ENCODE measurements around the gene GNB1L. TPM values are rescaled to one million over a fixed set of nuclear protein-coding genes. Genes with fewer than 3 reads are reported as not detected.
A peak's percentile ranks its signal among the peaks of the same experiment; 100 is the strongest.

The GNB1L gene
- total and polyA plus RNA-seq, 9 of the 15 experiments (the other 6 are each of a cell fraction or from before 2014, with no cell fraction given), result 0.56 to 50.5 (median 10.2) TPM

- ATAC-seq (no peak), FAIRE-seq (no peak), DNase-seq (ENCODE audit: extremely low read depth in 1 of 4, low spot score in 3 of 4) (no peak)
- Histone ChIP-seq H2AFZ (ENCODE audit: low read depth, low read length) (no peak overlapping the region), H3K9me1 (ENCODE audit: control insufficient read depth, insufficient read depth, low read length) (no peaks in the 10 kb centered on the region), H4K20me1 (replicated peaks; ENCODE audit: control insufficient read depth, insufficient read depth, low read length) (peaks cover 41% of the 10 kb centered on the region), H3K9me3 (replicated peaks; ENCODE audit: control insufficient read depth, insufficient read depth, low read depth, low read length) (no peaks in the 10 kb centered on the region; the same call in 1 of the 2 replicates), H3K4me2 (ENCODE audit: insufficient read depth, low read length) (no peak overlapping the region), H3K27me3 (ENCODE audit: control insufficient read depth in 2 of 2, insufficient read depth in 2 of 2, low read length in 2 of 2) (peaks cover 29 to 67% of the 10 kb centered on the region in 2 experiments; a peak in 4 of 5 replicates), H3K4me3 (no peak overlapping the region), H3K79me2 (ENCODE audit: control insufficient read depth, insufficient read depth, low read length) (no peaks in the 10 kb centered on the region), H3K27ac (ENCODE audit: extremely low read depth, low read depth, low read length) (no peak overlapping the region), H3K36me3 (ENCODE audit: control insufficient read depth, insufficient read depth, low read length) (no peaks in the 10 kb centered on the region), H3K9ac (ENCODE audit: insufficient read depth in 1 of 2, low read depth in 2 of 2, low read length in 2 of 2) (no peak overlapping the region), H3K4me1 (replicated peaks in 1 of 2; ENCODE audit: control insufficient read depth in 2 of 2, insufficient read depth in 2 of 2, low read length in 2 of 2) (peaks cover 5 to 67% of the 10 kb centered on the region in 2 experiments)
- BruUV-seq (replicated peaks), result no TSS peak
- ChIA-PET CTCF (ENCODE audit: low intra/inter-chr PET ratio) (interaction anchor here (0.5 to 0.6 kb wide), 3 partner anchors 11 to 782 kb away, joined by 3 to 4 read pairs (median 3); no protein-coding TSS in a partner anchor), POLR2A (interaction anchor here (0.6 to 1.5 kb wide), 9 partner anchors 9 to 279 kb away, joined by 3 to 8 read pairs (median 3); no protein-coding TSS in a partner anchor)
- WGBS (ENCODE audit: insufficient coverage, low coverage, missing lambda C conversion rate), result 7% methylated on average over 4 of the region's 4 CpGs
- intact Hi-C loops (cut with micrococcal nuclease) (no loop called here), in situ Hi-C loops (cut with MboI) (no loop called here)
- TF ChIP-seq HMGXB4 (CRISPR knock-in tag; IDR thresholded peaks at IDR 0.05), result 0 out of 2 replicates have a peak, but pooled peaks have one; percentile 61
- TF ChIP-seq ZFP91 (CRISPR knock-in tag; IDR thresholded peaks at IDR 0.05), result no peak
These were observed 106.5 kb downstream of the GNB1L start for GRCh38 chr22:19748139-19748538.
